CD14-positive monocyte (primary cell): Measurements from ENCODE around the gene CRADD. TPM values are rescaled to one million over a fixed set of nuclear protein-coding genes. Genes with fewer than 3 reads are reported as not detected.
A peak's percentile ranks its signal among the peaks of the same experiment; 100 is the strongest.

ENCODE experiments used
- DNase-seq, 3 donors: peaks; one replicate each; pipeline ENCODE4 v3.0.0-alpha.2; 2011 to 2022
- H2AFZ ChIP-seq: 2 replicates; pipeline ENCODE4 v1.6.0; 2012; ENCODE audit warnings: mild to moderate bottlenecking, low read depth, low read length, inconsistent platforms; ENCODE audit not compliant: insufficient read depth, poor library complexity, severe bottlenecking
- H3K27ac ChIP-seq, 2 donors: 1 replicate in 1 of 2; 2 replicates in 1 of 2; pipeline ENCODE4 v1.5.1; 2012 to 2013; ENCODE audit warnings: low read length in 2 of 2, control low read depth in 1 of 2, inconsistent platforms in 1 of 2, low read depth in 1 of 2, mild to moderate bottlenecking in 1 of 2
- H3K27me3 ChIP-seq, 2 donors: one replicate each; pipeline versions ENCODE4 v1.6.0 to v1.6.1; 2011 to 2013; ENCODE audit warnings: low read length in 2 of 2; ENCODE audit not compliant: control insufficient read depth in 2 of 2, insufficient read depth in 2 of 2
- H3K36me3 ChIP-seq, 2 donors: replicated peaks in 1 of 2; 1 replicate in 1 of 2; 2 replicates in 1 of 2; pipeline versions ENCODE4 v1.5.1 to v1.6.1; 2012 to 2013; ENCODE audit warnings: low read length in 2 of 2, control low read depth in 1 of 2, inconsistent platforms in 1 of 2, mild to moderate bottlenecking in 1 of 2; ENCODE audit not compliant: insufficient read depth in 2 of 2, control insufficient read depth in 1 of 2
- H3K4me1 ChIP-seq, 2 donors: 1 replicate in 1 of 2; 2 replicates in 1 of 2; pipeline versions ENCODE4 v1.5.1 to v1.6.1; 2012 to 2013; ENCODE audit warnings: low read length in 2 of 2, control low read depth in 1 of 2, inconsistent platforms in 1 of 2, mild to moderate bottlenecking in 1 of 2, moderate library complexity in 1 of 2; ENCODE audit not compliant: insufficient read depth in 2 of 2, control insufficient read depth in 1 of 2
- H3K4me2 ChIP-seq: replicated peaks from 2 replicates; pipeline ENCODE3; 2012; ENCODE audit warnings: low read length, moderate library complexity, mild to moderate bottlenecking; ENCODE audit not compliant: poor library complexity, severe bottlenecking; ENCODE audit errors: extremely low read depth
- H3K4me3 ChIP-seq, 3 experiments: fragments of 200-600 bp in 1 of 3; sonication (generic) in 1 of 3; replicated peaks in 1 of 3; 1 replicate in 2 of 3; 2 replicates in 1 of 3; pipeline ENCODE4 v1.5.1; 2011 to 2013; ENCODE audit warnings: low read length in 3 of 3, mild to moderate bottlenecking in 3 of 3, control low read depth in 2 of 3, low read depth in 2 of 3, inconsistent platforms in 1 of 3, moderate library complexity in 1 of 3
- H3K79me2 ChIP-seq: 2 replicates; pipeline ENCODE4 v1.6.0; 2012; ENCODE audit warnings: mild to moderate bottlenecking, control low read depth, inconsistent platforms, low read length, moderate library complexity; ENCODE audit not compliant: insufficient read depth
- H3K9ac ChIP-seq: 2 replicates; pipeline ENCODE4 v1.6.0; 2017; ENCODE audit warnings: low read length, mild to moderate bottlenecking; ENCODE audit not compliant: insufficient read depth, poor library complexity, severe bottlenecking
- H3K9me3 ChIP-seq, 2 donors: replicated peaks in 1 of 2; 1 replicate in 1 of 2; 2 replicates in 1 of 2; pipeline versions ENCODE4 v1.5.1 to v1.6.1; 2012 to 2013; ENCODE audit warnings: low read length in 2 of 2, control low read depth in 1 of 2; ENCODE audit not compliant: control insufficient read depth in 1 of 2, insufficient read depth in 1 of 2
- H4K20me1 ChIP-seq: 2 replicates; pipeline ENCODE4 v1.6.0; 2012; ENCODE audit warnings: mild to moderate bottlenecking, low read length, control low read depth, moderate library complexity; ENCODE audit not compliant: insufficient read depth
- H3K27ac Mint-ChIP-seq, 7 donors: one replicate each; pipeline ENCODE4 v1.8.0; 2020; ENCODE audit warnings: mild to moderate bottlenecking in 7 of 7, mixed read lengths in 7 of 7, moderate library complexity in 6 of 7, inconsistent platforms in 2 of 7
- H3K27me3 Mint-ChIP-seq, 3 donors: one replicate each; pipeline ENCODE4 v1.8.0; 2021 to 2022; ENCODE audit warnings: low read depth in 3 of 3, mild to moderate bottlenecking in 3 of 3, mixed read lengths in 3 of 3, moderate library complexity in 3 of 3, inconsistent platforms in 1 of 3
- H3K36me3 Mint-ChIP-seq, 2 donors: one replicate each; pipeline ENCODE4 v1.8.0; 2020; ENCODE audit warnings: mixed read lengths in 2 of 2, inconsistent platforms in 1 of 2, mild to moderate bottlenecking in 1 of 2
- H3K4me1 Mint-ChIP-seq: one replicate; pipeline ENCODE4 v1.8.0; 2020; ENCODE audit warnings: mild to moderate bottlenecking, mixed read lengths
- H3K4me3 Mint-ChIP-seq, 2 donors: one replicate each; pipeline ENCODE4 v1.8.0; 2020; ENCODE audit warnings: mild to moderate bottlenecking in 2 of 2, mixed read lengths in 2 of 2, moderate library complexity in 1 of 2
- H3K9me3 Mint-ChIP-seq, 7 donors: one replicate each; pipeline ENCODE4 v1.8.0; 2020 to 2022; ENCODE audit warnings: mixed read lengths in 7 of 7, mild to moderate bottlenecking in 6 of 7, moderate library complexity in 6 of 7, inconsistent platforms in 2 of 7
- CTCF ChIP-seq: fragments of 200-600 bp; IDR thresholded peaks from one replicate; pipeline ENCODE4 v1.8.0; 2022; ENCODE audit warnings: antibody characterized with exemption, mild to moderate bottlenecking
- WGBS: methylation state at CpG from one replicate; pipeline ENCODE4 v1.1.5; 2013; ENCODE audit warnings: missing lambda C conversion rate; ENCODE audit not compliant: insufficient coverage; 5-methylcytosine and 5-hydroxymethylcytosine counted together
- intact Hi-C, 2 donors: fragments of 100-400 bp; cut with micrococcal nuclease; formaldehyde crosslinking; loops; one replicate each; pipeline versions ENCODE4 v1.15.0 to v1.15.1; 2023
- polyA plus RNA-seq, 3 donors: library from polyadenylated mRNA; depleted of rRNA in 1 of 3; unstranded in 2 of 3; stranded (reverse) in 1 of 3; fragments of 300-500 nt in 2 of 3; fragments of >200 nt in 1 of 3; fragmentation: Illumina TruSeq in 2 of 3; gene quantifications; 1 replicate in 2 of 3; 2 replicates in 1 of 3; pipeline ENCODE4 v1.2.3, GENCODE V29; 2012 to 2021

The CRADD gene
- polyA plus RNA-seq, 3 donors, result 5.6 to 12.2 (median 11.2) TPM

- Mint-ChIP-seq H3K36me3 (no peaks in the 10 kb centered on the region), H3K4me1 (peaks cover 33% of the 10 kb centered on the region), H3K27ac (peak overlapping the region in 3 of 7 donors; percentile 38 to 62 (median 60)), H3K4me3 (no peak overlapping the region), H3K9me3 (no peaks in the 10 kb centered on the region), H3K27me3 (peaks cover 0 to 1% (median 0%) of the 10 kb centered on the region in 3 donors)
- H3K4me1 ChIP-seq, result peaks cover 21 to 30% of the 10 kb centered on the region in 2 donors
- H3K36me3 ChIP-seq, result no peaks in the 10 kb centered on the region
- no peaks in the 10 kb centered on the region for H3K9me3 ChIP-seq
- H3K9ac ChIP-seq, result no peak overlapping the region
- no CpG with 5 or more reads among the region's 3 CpGs for WGBS
- H3K4me2 ChIP-seq, result no peak overlapping the region
- intact Hi-C loops, result loop anchor here (10.0 kb wide), 3 partner anchors 252 to 342 kb away; no protein-coding TSS in a partner anchor
- H2AFZ ChIP-seq, result no peak overlapping the region
- H3K27ac ChIP-seq, result no peak overlapping the region
- H3K4me3 ChIP-seq, result no peak overlapping the region
- TF ChIP-seq CTCF, result no peak
- H3K27me3 ChIP-seq, result no peaks in the 10 kb centered on the region
- no peak for DNase-seq
- no peaks in the 10 kb centered on the region for H3K79me2 ChIP-seq
- H4K20me1 ChIP-seq, result no peaks in the 10 kb centered on the region
These were observed 85.9 kb downstream of the CRADD start for GRCh38 chr12:93762912-93763553.

GRCh38 chr12:93763746-93764147 is 86.6 kb downstream of the CRADD start:
- no peaks in the 10 kb centered on the region for H3K9me3 ChIP-seq
- no peak for TF ChIP-seq CTCF
- peaks cover 0 to 1% (median 0%) of the 10 kb centered on the region in 3 donors for H3K27me3 Mint-ChIP-seq
- H3K9me3 Mint-ChIP-seq, result no peaks in the 10 kb centered on the region
- H3K4me3 Mint-ChIP-seq, result no peak overlapping the region
- H3K27ac Mint-ChIP-seq, result peak overlapping the region in 1 of 7 donors; percentile 32
- no peak overlapping the region for H3K9ac ChIP-seq
- no peaks in the 10 kb centered on the region for H3K27me3 ChIP-seq
- H4K20me1 ChIP-seq, result no peaks in the 10 kb centered on the region
- no peak overlapping the region for H3K4me3 ChIP-seq
- no peaks in the 10 kb centered on the region for H3K36me3 ChIP-seq
- no peak for DNase-seq
- no peaks in the 10 kb centered on the region for H3K36me3 Mint-ChIP-seq
- no peak overlapping the region for H3K4me2 ChIP-seq
- H3K79me2 ChIP-seq, result no peaks in the 10 kb centered on the region
- H3K4me1 Mint-ChIP-seq, result peaks cover 36% of the 10 kb centered on the region
- peaks cover 20 to 32% of the 10 kb centered on the region in 2 donors for H3K4me1 ChIP-seq
- WGBS, result 96% methylated on average over 3 of the region's 3 CpGs
- no peak overlapping the region for H3K27ac ChIP-seq
- no peak overlapping the region for H2AFZ ChIP-seq
- intact Hi-C loops, result loop anchor here (10.0 kb wide), 3 partner anchors 251 to 341 kb away; no protein-coding TSS in a partner anchor
